DOHH2 (cell line): ENCODE data around the gene RIMS1.

Experiments
- CTCF ChIP-seq: fragments of 200-600 bp; sonication (generic); IDR thresholded peaks from one replicate; pipeline ENCODE4 v1.5.1; 2014; ENCODE audit warnings: antibody characterized with exemption, mild to moderate bottlenecking, low read depth, low read length; ENCODE audit not compliant: poor library complexity, severe bottlenecking
- EZH2phosphoT487 ChIP-seq: fragments of 200-600 bp; sonication (generic); IDR thresholded peaks from 2 replicates; pipeline ENCODE4 v1.6.1; 2017; ENCODE audit warnings: borderline replicate concordance, mild to moderate bottlenecking, antibody characterized with exemption, low read length, moderate library complexity, mixed read lengths

- no peak for TF ChIP-seq CTCF
- no peak for TF ChIP-seq EZH2phosphoT487
Measured at GRCh38 chr6:72389698-72390097, 503.3 kb downstream of the RIMS1 start.
